ENCODE results near the gene NR1D1. TPM values are rescaled to one million over a fixed set of nuclear protein-coding genes. Genes with fewer than 3 reads are reported as not detected.

Gene NR1D1
- total RNA-seq, 2 donors from 2014 or later: 10.3 to 29.1 TPM

DNA sequence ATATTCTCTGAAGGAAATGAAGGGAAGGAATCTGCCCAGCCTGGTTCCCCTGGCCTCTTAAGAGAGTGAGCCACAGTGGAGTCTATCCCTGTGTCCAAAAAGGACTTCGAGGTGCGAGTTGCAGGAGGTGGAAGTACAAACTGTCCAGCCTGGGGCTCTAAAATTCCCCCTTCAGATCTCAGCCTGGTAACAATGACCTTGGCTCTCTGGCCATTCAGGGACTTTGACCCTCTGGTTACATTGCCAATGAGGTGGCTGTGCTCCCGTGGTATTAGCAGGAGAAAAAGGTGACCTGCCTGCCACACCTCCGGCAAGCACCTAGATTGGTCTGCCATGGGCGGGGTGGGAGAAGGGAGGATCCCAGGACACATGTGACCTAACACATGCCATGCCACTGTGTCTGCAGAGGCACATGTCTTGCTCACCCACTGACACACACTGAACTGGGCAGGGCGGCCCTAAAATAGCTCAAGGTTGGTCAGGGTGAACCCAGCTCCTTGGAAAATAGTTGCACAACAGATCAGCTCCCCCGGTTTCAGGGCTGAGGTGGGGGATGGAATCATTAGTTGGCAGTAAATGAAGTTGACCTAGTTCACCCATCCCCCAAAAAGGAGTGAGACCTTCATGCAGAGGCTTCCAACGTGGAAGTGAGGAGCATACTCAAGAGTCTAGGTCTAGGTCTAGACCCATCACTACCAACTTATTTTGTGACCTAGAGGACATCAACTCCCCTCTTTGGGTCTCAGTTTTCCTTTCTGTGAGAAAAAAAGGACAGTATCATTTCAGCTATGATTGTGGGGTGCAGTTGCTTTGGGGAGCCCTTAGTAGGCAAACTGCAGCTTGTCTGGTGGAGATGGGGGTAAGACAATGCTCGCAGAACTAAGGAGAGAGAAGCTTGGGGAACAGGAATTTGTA lies 2.2 kb downstream of the NR1D1 start:
- H3K36me3 ChIP-seq: peaks cover 21% of the 10 kb centered on the region
- H3K4me1 ChIP-seq (ENCODE audit: control insufficient read depth in 1 of 2, low read depth in 2 of 2): peaks cover 38 to 76% of the 10 kb centered on the region in 2 donors
- ATAC-seq (ENCODE audit: insufficient number of reproducible peaks, low FRiP score, low read depth) (peak; percentile 33), DNase-seq (ENCODE audit: low spot score) (peak; percentile 66)
- TF ChIP-seq, protein P1, sequence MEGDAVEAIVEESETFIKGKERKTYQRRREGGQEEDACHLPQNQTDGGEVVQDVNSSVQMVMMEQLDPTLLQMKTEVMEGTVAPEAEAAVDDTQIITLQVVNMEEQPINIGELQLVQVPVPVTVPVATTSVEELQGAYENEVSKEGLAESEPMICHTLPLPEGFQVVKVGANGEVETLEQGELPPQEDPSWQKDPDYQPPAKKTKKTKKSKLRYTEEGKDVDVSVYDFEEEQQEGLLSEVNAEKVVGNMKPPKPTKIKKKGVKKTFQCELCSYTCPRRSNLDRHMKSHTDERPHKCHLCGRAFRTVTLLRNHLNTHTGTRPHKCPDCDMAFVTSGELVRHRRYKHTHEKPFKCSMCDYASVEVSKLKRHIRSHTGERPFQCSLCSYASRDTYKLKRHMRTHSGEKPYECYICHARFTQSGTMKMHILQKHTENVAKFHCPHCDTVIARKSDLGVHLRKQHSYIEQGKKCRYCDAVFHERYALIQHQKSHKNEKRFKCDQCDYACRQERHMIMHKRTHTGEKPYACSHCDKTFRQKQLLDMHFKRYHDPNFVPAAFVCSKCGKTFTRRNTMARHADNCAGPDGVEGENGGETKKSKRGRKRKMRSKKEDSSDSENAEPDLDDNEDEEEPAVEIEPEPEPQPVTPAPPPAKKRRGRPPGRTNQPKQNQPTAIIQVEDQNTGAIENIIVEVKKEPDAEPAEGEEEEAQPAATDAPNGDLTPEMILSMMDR (IDR thresholded peaks at IDR 0.05): no peak
- H3K9me3 ChIP-seq: no peaks in the 10 kb centered on the region
- peak overlapping the region; percentile 95 to 100 for H3K27ac ChIP-seq
- H3K4me3 ChIP-seq: peak overlapping the region; percentile 67
- no peaks in the 10 kb centered on the region for H3K27me3 ChIP-seq (replicated peaks; ENCODE audit: insufficient read depth)

DNA sequence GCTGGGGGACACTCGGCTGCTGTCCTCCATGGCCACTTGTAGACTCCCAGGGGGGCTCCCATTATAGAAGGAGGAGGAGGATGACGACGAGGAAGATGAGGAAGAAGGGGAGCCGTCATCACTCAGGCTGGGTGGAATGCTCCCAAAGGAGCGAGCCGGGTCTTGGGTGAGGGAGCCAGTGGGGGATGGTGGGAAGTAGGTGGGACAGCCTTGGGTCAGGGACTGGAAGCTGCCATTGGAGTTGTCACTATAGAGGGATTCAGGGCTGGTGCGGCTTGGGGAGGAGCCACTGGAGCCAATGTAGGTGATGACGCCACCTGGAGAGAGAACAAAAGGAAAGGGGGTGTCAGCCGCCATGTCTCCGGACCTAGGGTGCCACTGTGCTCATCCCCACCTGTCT lies 3.3 kb downstream of the NR1D1 start:
- TF ChIP-seq, protein P1 (IDR thresholded peaks at IDR 0.05): no peak
- Histone ChIP-seq H3K27ac (peak overlapping the region; percentile 95 to 100), H3K4me3 (peak overlapping the region; percentile 67), H3K36me3 (peaks cover 28% of the 10 kb centered on the region), H3K4me1 (ENCODE audit: control insufficient read depth in 1 of 2, low read depth in 2 of 2) (peaks cover 44 to 81% of the 10 kb centered on the region in 2 donors), H3K27me3 (replicated peaks; ENCODE audit: insufficient read depth) (no peaks in the 10 kb centered on the region), H3K9me3 (no peaks in the 10 kb centered on the region)
- DNase-seq (ENCODE audit: low spot score) (no peak), ATAC-seq (ENCODE audit: insufficient number of reproducible peaks, low FRiP score, low read depth) (no peak)

DNA sequence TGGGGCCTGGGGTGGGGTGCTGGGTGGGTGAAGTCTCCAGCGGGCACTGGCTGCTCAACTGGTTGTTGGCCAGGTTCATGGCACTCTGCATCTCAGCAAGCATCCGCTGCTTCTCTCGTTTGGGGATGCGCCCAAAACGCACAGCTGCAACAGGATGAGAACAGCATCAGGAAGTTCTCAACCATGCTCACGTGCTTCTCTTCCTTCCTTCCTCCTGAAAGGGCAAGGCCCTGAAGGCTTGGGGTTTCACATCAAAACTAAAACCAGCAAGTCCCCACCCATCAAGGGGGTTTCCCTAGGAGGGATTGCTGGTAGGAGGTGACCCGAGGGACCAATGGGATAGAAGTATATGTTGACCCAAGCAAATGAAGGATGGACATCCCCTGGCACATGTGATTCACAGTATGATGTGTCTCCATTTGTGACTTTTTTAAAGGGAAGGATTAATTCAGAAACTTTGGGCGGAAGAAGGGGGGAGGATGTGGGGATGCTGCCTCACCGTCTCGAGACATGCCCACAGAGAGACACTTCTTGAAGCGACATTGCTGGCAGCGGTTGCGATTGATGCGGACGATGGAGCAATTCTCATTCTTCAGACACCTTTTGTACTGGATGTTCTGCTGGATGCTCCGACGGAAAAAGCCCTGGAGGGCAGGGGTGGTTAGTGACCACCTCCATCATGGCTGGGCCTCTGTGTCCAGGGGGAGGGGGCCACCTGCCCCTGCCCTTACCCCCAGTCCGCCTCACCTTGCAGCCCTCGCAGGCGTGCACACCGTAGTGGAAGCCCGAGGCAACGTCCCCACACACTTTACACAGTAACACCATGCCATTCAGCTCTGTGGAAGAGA lies 4.2 kb downstream of the NR1D1 start:
- TF ChIP-seq, protein P1 (IDR thresholded peaks at IDR 0.05): no peak
- Histone ChIP-seq H3K36me3 (peaks cover 28% of the 10 kb centered on the region), H3K4me3 (peak overlapping the region; percentile 67), H3K27ac (peak overlapping the region; percentile 95 to 100), H3K4me1 (ENCODE audit: control insufficient read depth in 1 of 2, low read depth in 2 of 2) (peaks cover 50 to 81% of the 10 kb centered on the region in 2 donors), H3K27me3 (replicated peaks; ENCODE audit: insufficient read depth) (no peaks in the 10 kb centered on the region), H3K9me3 (no peaks in the 10 kb centered on the region)
- ATAC-seq (ENCODE audit: insufficient number of reproducible peaks, low FRiP score, low read depth): no peak
- no peak for DNase-seq (ENCODE audit: low spot score)

DNA sequence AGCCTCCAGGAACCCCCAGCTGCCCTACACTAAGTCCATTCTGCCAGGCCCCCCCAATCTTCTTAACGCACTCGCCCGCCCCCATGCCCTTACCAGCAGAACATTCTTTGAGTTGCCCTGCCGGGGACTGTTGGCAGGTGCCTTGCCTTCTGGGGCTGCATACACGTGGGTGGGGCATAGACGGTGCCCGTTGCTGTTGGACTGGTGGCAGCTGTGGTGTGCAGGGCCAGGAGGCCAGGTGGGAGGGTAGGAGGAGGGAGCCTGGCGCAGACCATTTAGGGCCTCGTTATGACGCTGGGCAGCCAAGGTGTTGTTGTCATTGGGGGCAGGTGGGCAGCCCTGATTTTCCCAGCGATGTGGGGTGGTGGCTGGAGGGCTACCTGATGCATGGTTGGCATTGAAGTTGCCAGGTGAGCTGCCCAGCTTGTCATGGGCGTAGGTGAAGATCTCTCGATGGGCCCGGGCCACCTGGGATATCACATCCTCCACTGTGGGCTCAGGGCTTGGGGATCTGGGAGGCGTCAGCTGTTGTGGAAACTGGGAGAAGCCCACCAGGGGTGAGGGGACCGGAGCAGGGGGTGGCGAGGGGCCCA lies 4.9 kb downstream of the NR1D1 start:
- H3K27ac ChIP-seq: peak overlapping the region; percentile 95 to 100
- H3K27me3 ChIP-seq (replicated peaks; ENCODE audit: insufficient read depth): no peaks in the 10 kb centered on the region
- TF ChIP-seq, protein P1 (IDR thresholded peaks at IDR 0.05): no peak
- no peak for DNase-seq (ENCODE audit: low spot score)
- ATAC-seq (ENCODE audit: insufficient number of reproducible peaks, low FRiP score, low read depth): no peak
- peaks cover 50 to 82% of the 10 kb centered on the region in 2 donors for H3K4me1 ChIP-seq (ENCODE audit: control insufficient read depth in 1 of 2, low read depth in 2 of 2)
- H3K9me3 ChIP-seq: no peaks in the 10 kb centered on the region
- no peak overlapping the region for H3K4me3 ChIP-seq
- H3K36me3 ChIP-seq: peaks cover 32% of the 10 kb centered on the region

Measured in thoracic aorta (tissue), 2 donors.